DOHH2 (cell line): ENCODE data around the gene TMEM14C.
"Not testable (repeated sequence)": the region's sequence is repeated elsewhere in the genome, so short reads cannot be mapped to it uniquely, and the experiment has no call there.

Source experiments
- EZH2phosphoT487 ChIP-seq: fragments of 200-600 bp; sonication (generic); IDR thresholded peaks from 2 replicates; pipeline ENCODE4 v1.6.1; 2017; ENCODE audit warnings: borderline replicate concordance, mild to moderate bottlenecking, antibody characterized with exemption, low read length, moderate library complexity, mixed read lengths
- TF ChIP-seq, protein P1 (sequence below): fragments of 200-600 bp; sonication (generic); IDR thresholded peaks from one replicate; pipeline ENCODE4 v1.5.1; 2014; ENCODE audit warnings: antibody characterized with exemption, mild to moderate bottlenecking, low read depth, low read length; ENCODE audit not compliant: poor library complexity, severe bottlenecking

DNA sequence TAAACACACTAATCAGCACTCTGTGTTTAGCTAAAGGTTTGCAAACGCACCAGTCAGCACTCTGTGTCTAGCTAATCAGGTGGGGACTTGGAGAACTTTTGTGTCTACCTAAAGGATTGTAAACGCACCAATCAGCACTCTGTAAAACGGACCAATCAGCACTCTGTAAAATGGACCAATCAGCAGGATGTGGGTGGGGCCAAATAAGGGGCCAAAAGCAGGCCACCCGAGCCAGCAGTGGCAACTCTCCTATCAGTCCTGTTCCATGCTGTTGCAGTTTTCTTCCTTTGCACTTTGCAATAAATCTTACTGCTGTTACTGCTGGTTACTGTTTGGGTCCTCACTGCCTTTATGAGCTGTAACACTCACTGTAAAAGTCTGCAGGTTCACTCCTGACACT is 18.8 kb downstream of the TMEM14C start:
- TF ChIP-seq, protein P1, sequence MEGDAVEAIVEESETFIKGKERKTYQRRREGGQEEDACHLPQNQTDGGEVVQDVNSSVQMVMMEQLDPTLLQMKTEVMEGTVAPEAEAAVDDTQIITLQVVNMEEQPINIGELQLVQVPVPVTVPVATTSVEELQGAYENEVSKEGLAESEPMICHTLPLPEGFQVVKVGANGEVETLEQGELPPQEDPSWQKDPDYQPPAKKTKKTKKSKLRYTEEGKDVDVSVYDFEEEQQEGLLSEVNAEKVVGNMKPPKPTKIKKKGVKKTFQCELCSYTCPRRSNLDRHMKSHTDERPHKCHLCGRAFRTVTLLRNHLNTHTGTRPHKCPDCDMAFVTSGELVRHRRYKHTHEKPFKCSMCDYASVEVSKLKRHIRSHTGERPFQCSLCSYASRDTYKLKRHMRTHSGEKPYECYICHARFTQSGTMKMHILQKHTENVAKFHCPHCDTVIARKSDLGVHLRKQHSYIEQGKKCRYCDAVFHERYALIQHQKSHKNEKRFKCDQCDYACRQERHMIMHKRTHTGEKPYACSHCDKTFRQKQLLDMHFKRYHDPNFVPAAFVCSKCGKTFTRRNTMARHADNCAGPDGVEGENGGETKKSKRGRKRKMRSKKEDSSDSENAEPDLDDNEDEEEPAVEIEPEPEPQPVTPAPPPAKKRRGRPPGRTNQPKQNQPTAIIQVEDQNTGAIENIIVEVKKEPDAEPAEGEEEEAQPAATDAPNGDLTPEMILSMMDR = not testable (repeated sequence)
- TF ChIP-seq EZH2phosphoT487 = not testable (repeated sequence)
